ENCODE results near the gene TBCK. TPM values are rescaled to one million over a fixed set of nuclear protein-coding genes. Genes with fewer than 3 reads are reported as not detected.
"Not testable (repeated sequence)": the region's sequence is repeated elsewhere in the genome, so short reads cannot be mapped to it uniquely, and the experiment has no call there.

Gene TBCK
- total RNA-seq, 1 donor from 2014 or later = 64.2 TPM

DNA sequence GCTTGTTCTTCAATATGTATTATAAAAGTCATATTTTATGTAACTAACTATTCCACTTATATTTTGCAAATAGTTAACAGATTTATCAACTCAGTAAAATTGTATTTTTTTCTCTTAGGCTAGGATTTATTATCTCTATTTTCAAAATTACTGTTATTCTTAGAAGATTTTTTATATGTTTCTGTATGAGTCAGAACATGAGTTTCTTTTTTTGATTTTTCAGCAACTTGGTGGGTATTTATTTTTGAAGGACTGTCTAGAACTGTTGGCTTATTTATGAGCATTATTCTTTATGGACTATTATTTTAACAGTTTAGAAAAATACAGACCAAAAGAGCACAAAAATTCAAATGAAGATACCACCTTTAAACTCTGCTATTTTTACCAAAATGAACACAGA, 7.1 kb upstream of the TBCK start:
- no peaks in the 10 kb centered on the region for H3K27me3 Mint-ChIP-seq (ENCODE audit: low read depth)
- peaks cover 8% of the 10 kb centered on the region for H3K4me1 Mint-ChIP-seq
- H3K4me3 Mint-ChIP-seq = no peak overlapping the region
- no peak overlapping the region for H3K27ac Mint-ChIP-seq
- TF ChIP-seq, protein P1, sequence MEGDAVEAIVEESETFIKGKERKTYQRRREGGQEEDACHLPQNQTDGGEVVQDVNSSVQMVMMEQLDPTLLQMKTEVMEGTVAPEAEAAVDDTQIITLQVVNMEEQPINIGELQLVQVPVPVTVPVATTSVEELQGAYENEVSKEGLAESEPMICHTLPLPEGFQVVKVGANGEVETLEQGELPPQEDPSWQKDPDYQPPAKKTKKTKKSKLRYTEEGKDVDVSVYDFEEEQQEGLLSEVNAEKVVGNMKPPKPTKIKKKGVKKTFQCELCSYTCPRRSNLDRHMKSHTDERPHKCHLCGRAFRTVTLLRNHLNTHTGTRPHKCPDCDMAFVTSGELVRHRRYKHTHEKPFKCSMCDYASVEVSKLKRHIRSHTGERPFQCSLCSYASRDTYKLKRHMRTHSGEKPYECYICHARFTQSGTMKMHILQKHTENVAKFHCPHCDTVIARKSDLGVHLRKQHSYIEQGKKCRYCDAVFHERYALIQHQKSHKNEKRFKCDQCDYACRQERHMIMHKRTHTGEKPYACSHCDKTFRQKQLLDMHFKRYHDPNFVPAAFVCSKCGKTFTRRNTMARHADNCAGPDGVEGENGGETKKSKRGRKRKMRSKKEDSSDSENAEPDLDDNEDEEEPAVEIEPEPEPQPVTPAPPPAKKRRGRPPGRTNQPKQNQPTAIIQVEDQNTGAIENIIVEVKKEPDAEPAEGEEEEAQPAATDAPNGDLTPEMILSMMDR (IDR thresholded peaks at IDR 0.05; ENCODE audit: unreplicated experiment) = no peak
- DNase-seq (ENCODE audit: low spot score in 2 of 2, unreplicated experiment in 2 of 2) = no peak
- peaks cover 5% of the 10 kb centered on the region for H3K9me3 Mint-ChIP-seq
- peaks cover 23% of the 10 kb centered on the region for H3K36me3 Mint-ChIP-seq

DNA sequence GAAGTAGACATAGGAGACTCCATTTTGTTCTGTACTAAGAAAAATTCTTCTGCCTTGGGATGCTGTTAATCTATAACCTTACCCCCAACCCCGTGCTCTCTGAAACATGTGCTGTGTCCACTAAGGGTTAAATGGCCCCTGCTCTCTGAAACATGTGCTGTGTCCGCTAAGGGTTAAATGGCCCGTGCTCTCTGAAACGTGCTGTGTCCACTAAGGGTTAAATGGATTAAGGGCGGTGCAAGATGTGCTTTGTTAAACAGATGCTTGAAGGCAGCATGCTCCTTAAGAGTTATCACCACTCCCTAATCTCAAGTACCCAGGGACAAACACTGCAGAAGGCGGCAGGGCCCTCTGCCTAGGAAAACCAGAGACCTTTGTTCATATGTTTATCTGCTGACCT, 5.8 kb upstream of the TBCK start:
- not testable (repeated sequence) for H3K4me3 Mint-ChIP-seq; H3K27ac Mint-ChIP-seq; H3K4me1 Mint-ChIP-seq; H3K27me3 Mint-ChIP-seq (ENCODE audit: low read depth); DNase-seq (ENCODE audit: low spot score in 2 of 2, unreplicated experiment in 2 of 2); H3K9me3 Mint-ChIP-seq
- H3K36me3 Mint-ChIP-seq = peaks cover 18% of the 10 kb centered on the region

DNA sequence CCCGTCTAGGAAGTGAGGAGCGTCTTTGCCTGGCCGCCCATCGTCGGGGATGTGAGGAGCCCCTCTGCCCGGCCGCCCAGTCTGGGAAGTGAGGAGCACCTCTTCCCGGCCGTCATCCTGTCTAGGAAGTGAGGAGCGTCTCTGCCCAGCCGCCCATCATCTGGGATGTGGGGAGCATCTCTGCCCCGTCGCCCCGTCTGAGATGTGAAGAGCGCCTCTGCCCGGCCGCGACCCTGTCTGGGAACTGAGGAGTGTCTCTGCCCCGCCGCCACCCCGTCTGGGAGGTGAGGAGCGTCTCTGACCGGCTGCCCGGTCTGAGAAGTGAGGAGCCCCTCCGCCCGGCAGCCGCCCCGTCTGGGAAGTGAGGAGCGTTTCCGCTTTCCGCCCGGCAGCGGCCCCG, 5.2 kb upstream of the TBCK start:
- H3K4me3 Mint-ChIP-seq; H3K27me3 Mint-ChIP-seq (ENCODE audit: low read depth); DNase-seq (ENCODE audit: low spot score in 2 of 2, unreplicated experiment in 2 of 2); H3K27ac Mint-ChIP-seq; H3K9me3 Mint-ChIP-seq; H3K4me1 Mint-ChIP-seq: not testable (repeated sequence)
- H3K36me3 Mint-ChIP-seq = peaks cover 18% of the 10 kb centered on the region

DNA sequence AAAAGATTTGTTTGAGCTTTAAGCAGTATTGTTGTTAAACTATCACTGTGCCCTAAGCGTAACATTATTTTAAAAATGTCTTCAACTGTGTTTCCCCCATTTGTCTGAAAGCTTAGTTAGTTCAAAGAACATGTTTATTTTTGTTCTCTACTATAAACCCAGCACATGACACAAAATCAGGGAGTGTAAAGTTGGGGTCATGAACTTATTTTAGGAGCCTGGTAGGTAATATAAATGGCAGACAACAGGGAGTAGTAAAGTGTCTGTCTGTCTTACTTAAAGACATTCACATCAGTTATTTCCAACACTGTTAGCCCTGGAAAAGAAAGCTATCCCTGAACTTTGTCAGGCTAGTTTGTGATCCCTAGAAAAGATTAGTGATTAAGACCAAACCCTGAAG, 4.2 kb upstream of the TBCK start:
- Mint-ChIP-seq H3K4me3 (no peak overlapping the region), H3K27me3 (ENCODE audit: low read depth) (no peaks in the 10 kb centered on the region), H3K4me1 (peaks cover 11% of the 10 kb centered on the region), H3K9me3 (peaks cover 5% of the 10 kb centered on the region), H3K36me3 (peaks cover 18% of the 10 kb centered on the region), H3K27ac (no peak overlapping the region)
- DNase-seq (ENCODE audit: low spot score in 2 of 2, unreplicated experiment in 2 of 2) = no peak
- TF ChIP-seq, protein P1 (IDR thresholded peaks at IDR 0.05; ENCODE audit: unreplicated experiment) = no peak

DNA sequence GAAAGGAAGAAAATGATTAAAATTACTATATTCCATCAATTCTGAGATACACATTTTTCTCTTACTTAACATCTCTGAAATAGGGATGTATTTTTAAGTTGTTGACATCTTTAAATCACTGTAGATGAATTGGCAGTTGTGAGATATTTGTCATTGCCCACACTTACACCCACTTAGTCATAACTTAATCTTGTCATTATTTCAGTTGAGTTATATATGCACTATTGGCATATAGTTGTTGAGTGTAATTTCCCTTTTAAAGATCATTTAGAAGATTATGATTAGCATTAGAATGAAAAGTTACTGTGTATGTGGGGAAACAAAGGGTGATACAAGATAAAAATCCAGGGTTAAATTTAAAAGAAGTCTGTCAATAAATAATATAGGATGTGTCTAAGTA, 2.5 kb upstream of the TBCK start:
- no peak overlapping the region for H3K27ac Mint-ChIP-seq
- no peak for DNase-seq (ENCODE audit: low spot score in 2 of 2, unreplicated experiment in 2 of 2)
- peaks cover 23% of the 10 kb centered on the region for H3K4me1 Mint-ChIP-seq
- H3K36me3 Mint-ChIP-seq = peaks cover 18% of the 10 kb centered on the region
- H3K4me3 Mint-ChIP-seq = no peak overlapping the region
- H3K9me3 Mint-ChIP-seq = peaks cover 5% of the 10 kb centered on the region
- H3K27me3 Mint-ChIP-seq (ENCODE audit: low read depth) = no peaks in the 10 kb centered on the region
- TF ChIP-seq, protein P1 (IDR thresholded peaks at IDR 0.05; ENCODE audit: unreplicated experiment) = no peak

DNA sequence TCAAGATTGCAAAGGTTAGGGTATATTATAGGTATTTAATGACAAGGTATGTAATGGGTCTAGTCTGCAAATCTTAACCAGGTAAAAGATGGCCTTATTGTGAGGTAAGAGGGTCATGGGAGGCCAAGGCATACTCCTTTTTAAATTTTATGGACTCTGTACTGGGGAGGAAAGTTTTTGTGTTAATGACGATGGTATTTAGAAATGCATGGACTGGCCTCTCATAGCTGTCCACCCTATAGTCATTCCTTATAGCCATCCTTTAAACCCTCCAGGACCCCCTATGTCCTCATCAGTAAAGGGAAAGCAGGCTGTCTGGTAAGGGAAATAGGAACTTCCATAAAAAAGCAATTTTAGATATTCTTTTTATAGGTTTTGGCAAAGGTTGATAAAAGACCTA, 1.8 kb upstream of the TBCK start:
- Mint-ChIP-seq H3K27me3 (ENCODE audit: low read depth) (no peaks in the 10 kb centered on the region), H3K4me1 (peaks cover 23% of the 10 kb centered on the region)

More for the DNA sequence above, 1.8 kb upstream of the TBCK start:
- no peak for DNase-seq (ENCODE audit: low spot score in 2 of 2, unreplicated experiment in 2 of 2)
- TF ChIP-seq, protein P1 (IDR thresholded peaks at IDR 0.05; ENCODE audit: unreplicated experiment) = no peak
- Mint-ChIP-seq H3K9me3 (peaks cover 5% of the 10 kb centered on the region), H3K27ac (no peak overlapping the region), H3K36me3 (peaks cover 18% of the 10 kb centered on the region), H3K4me3 (no peak overlapping the region)

Data from mesothelial cell of epicardium (in vitro differentiated cells).